Mesenteric fat pad (tissue), 1 donor: ENCODE results near the gene PRR5L. TPM values are rescaled to one million over a fixed set of nuclear protein-coding genes. Genes with fewer than 3 reads are reported as not detected.

Source experiments
- DNase-seq: peaks from one replicate; pipeline ENCODE4 v3.0.0-alpha.2; 2020; ENCODE audit warnings: low spot score
- total RNA-seq: library from RNA; stranded (reverse); fragmentation: NEBNext Ultra II Directional; extraction: Animal tissue kit (Norgen Biotek cat#: 25700); gene quantifications from one replicate; pipeline ENCODE4 v1.2.1, GENCODE V29; 2021
- donor health status: DM: yes; HTN: yes; CAD: no.

PRR5L gene
- total RNA-seq, 1 donor from 2014 or later, result 14.2 TPM

DNA sequence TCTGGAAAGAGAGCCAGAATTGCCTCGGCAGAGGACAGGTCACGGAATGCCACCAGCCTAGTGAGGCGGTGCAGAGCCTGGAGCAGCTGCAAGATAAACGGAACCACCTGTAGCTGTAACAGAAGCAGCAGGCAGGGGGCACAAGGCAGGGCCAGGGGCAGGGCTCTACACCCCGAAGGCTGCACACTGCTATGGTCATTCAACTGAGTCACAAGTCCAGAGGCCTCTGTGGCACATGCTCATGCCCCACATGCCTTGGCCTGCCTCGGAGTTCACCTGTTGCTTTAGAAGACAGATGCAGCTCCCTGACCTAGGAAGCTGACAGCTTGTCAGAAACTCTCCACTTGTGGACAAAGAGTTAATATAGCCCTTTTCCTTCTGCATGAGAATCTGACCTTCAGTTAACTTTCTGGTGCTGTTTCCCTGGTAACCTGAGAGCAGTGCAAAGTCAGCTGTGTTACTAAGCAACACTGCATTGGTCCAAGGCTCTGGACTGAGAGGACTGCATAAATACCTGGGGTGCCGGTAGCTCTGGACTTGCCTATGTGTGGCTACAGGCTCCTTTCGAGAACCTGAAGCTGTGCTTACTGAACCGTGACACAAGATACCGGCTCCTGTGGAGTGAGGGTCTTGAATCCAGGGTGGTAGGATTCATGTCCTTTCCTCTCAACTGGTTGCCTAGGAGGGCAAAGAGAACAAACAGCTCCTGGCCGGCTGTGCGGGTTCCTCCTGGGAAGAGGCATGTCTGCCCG, 17.4 kb upstream of the PRR5L start:
- DNase-seq, result no peak

DNA sequence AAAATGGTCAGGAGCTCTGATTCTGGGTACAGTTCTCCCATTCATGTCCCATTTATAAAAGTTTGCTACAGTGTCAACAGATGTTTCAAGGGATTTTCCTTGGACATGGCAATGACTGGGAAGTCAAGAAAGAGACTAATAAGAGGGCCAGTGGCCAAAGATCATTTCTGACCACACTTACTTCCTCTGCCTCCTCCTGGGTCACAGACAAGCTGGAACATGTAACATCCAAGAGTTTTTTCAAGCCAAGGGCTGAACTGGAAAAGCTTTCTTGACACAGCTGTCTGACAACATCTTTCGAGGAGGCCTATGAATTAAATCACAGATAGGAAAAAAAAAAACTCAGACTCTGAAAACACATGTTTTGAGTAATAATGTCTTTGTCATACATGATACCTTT, 15.6 kb upstream of the PRR5L start:
- DNase-seq, result no peak

DNA sequence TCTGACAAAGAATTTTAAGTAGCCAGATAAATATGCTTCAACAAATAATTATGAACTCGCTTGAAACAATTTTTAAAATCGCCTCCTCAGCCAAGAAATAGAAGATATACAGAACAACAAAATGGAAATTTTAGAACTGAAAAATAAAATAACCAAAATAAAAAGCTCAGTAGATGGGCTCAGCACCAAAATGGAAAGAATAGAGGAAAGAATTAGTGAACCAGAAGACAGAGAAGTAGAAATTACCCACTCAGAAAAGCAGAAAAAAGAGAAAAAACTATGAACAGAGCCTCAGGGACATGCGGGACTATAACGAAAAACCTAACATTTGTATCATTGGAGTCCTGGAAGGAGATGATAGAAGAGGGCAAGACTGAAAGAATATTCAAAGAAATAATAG, 14.2 kb upstream of the PRR5L start:
- DNase-seq, result no peak

DNA sequence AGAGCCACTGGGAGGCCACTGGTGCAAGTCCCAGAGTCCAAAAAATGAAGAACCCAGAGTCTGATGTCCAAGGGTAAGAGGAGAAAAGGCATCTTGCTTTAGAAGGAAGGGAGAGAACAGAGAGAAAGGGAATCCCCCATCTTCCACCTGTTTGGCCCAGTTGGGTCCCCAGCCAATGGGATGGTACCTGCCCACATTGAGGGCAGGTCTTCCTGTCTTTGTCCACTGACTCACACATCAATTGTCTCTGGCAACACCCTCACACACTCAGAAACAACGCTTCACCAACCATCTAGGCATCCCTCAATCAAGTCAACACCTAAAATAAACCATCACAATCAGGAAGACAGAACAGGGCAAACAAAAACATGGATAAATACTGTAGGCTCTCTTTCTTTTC, 13.2 kb upstream of the PRR5L start:
- no peak for DNase-seq

DNA sequence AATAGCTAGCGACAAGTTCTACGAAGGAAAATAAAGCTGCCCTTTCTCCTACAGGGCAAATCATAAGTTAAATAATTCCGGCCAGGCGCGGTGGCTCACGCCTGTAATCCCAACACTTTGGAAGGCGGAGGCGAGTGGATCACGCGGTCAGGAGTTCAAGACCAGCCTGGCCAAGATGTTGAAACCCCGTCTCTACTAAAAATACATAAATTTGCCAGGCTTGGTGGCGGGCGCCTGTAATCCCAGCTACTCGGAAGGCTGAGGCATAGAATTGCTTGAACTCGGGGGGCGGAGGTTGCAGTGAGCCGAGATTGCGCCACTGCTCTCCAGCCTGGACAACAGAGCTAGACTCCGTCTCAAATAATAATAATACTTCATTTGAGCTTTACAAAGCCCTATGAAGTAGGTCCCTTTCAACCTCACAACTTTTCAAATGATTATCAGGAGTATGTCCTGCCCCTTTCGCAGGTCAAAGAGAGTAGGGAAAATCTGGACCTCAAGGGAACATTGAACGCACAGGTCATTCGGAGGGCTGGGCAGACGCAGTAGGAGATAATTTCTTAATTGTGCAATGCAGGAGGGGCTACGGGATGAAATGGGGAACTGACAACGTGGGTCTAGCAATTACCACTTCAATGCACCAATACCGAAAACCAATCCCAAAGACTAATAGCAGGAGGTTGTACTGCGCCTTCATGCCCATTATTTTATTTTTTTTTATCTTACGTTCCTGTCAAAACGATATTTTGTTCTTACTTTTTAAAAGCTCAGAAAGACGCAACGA, 7.5 kb upstream of the PRR5L start:
- DNase-seq, result no peak

DNA sequence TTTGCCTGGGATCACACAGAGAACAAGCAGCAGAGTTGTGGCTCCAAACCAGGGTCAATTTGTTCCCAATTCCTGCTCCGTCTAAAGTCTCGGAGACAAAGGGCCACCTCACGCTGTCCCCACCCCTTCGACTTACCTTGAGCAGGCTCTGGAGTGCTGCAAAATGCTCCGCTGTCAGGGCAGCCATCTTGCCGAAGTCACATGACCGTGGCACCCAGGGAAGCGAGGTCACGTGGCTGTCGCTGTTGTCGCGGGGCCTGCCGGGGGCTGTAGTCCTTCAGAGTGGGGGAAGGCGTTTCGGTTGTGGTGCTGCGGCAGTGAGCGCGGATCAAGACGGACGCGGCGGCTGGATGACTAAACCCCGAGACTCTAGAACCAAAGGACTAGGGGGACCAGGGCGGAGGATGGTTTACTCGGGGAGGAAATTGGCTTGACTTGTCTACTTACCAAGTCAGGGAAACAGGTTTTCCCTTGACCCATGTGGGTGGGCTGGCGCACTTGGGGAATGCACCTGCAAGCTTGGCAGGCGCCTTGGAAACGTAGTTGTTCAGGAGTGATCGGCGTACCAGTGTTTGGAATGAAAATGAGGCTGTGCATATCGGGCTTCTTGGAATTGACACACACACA, 6.7 kb upstream of the PRR5L start, which contains the start of gene COMMD9:
Gene COMMD9, minus strand, starts transcription at position 199 of the 627 bp plus-strand sequence. Its CDS starts 12 bp downstream, at position 187.
- DNase-seq, result peak; percentile 98

DNA sequence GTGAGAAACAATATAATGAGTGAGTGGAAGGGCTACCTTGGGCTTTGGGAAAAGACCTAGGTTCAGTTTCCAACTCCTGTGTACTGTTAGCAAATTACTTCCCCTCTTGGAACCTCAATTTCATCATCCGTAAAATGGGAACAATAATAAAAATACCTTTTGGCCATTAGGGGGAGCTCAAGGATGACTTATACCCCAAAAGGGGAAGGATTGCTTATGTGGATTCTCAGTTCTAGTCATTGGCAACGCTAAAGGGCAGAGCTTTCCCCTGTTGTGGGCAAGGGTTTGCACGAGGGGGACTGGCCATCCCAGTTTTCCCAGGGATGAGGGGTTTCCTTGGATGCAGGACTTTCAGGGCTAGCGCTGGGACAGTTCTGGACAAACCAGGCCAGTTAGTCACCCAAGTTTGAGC, 3.8 kb upstream of the PRR5L start:
- DNase-seq, result no peak

DNA sequence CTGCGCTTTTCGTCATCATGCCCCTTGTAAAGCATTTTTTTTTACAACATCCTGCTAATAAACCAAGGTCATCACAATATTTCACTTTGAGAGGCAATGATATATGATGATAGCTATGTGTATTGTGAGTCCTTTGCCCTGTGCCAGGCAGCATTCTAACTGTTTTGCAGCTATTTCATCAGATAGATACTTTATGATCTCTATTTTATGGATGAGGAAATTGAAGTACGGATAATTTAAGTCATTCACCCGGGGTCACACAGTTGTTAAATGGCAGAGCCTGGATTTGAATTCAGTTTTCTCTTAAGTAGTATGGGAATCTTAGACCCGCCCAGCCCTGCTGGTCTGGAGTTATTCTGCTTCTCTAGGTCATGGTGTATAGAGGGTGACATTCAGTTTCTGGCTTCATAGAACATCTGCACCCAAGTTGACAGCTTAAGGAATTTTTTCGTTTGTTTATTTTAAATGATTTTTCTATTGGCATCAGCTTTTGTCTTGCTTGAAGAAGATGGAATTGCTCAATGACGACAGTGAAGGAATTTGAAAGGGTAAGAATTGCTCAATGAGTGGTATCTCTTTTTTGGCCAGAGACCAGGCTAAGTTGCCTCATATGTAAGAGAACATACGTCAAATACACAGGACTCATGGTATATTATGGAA, 926 bp downstream of the PRR5L start:
- no peak for DNase-seq

DNA sequence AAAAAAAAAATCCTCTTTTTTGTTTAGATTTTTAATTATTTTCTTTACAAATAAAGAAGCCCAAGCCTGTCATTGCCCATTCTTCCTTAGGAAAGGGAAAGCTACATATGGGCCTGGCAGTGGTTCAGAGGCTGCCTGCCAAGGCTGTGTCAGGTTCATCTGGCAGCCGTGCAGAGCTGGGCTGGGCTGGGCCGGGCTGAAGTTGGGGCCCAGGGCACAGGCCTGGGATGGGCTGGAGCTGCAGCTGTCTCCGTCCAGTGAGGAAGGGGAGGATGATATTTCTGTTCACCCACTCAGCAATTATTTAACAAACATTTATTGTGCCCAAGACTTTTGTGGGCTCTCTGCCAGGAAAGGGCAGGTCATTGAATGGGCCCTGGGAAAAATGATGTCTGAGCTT, 4.6 kb downstream of the PRR5L start:
- no peak for DNase-seq

DNA sequence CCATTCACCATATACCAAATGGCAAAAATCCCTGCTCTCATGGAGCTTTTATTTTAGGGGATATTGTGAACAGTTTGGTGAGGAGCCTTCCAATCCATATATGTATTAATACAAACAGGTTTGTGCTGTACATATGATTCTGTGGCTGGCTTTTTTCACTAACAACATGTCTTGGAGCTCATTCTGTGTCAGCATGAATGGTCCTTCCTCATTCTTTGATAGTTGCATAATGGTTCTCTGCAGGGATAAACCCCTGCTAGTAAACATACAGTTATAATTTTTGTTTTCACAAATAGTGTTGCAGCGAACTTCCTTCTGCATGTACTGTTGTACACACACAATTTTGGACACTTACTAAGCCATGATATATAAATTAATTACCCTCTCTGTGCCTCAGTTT, 8.3 kb downstream of the PRR5L start:
- no peak for DNase-seq

DNA sequence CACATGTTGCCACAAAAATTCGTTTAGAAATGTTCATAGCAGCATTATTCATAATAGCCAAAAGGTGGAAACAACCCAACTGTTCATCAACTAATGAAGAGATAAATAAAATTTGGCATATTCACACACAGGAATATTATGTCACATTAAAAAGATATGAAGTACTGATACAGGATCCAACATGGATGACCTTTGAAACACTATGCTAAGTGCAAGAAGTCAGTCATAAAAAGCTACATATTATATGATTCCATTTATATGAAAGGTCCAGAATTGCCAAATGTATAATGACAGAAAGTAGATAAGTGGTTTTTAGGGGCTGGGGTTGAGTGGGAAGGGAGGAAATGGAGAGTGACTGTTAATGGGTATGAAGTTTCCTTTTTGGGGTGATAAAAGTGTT, 9.0 kb downstream of the PRR5L start:
- DNase-seq, result no peak

DNA sequence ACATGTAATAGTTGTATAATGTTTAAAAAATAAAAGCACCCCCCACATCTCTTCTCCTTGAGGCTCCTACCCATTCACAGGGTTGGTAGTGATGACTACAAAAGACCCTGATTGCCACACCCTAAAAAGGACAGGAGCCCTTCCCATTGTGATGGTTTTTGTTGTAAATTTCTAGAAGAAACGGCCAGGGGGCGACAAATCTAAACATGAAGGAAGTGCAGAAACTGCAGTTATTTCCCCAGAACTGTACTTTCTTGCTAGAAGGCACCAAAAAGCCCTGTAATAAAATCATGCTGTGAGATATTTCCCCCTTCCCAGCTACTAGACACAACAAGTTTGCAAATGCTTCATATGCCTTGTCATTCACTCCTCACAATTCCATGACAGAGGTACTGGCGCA, 10.8 kb downstream of the PRR5L start:
- DNase-seq, result no peak

DNA sequence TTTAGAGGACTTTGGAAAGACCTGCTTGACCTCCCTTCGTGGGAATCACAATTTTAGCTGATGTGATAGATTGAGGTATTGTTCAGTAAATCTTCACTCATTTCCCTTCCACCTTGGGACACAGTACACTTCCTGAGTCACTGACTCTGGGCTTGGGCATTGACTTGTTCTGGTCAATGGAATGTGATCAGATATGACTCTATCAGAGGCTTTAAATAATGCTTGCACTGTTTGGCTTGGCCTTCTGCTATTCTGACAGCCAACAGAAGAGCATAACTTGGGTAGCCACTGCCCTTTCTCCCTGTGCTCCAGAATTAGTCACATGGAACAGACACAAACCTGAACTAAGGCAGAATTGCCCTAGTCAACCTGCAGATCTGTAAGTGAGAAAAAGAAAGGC, 12.5 kb downstream of the PRR5L start:
- DNase-seq, result no peak

DNA sequence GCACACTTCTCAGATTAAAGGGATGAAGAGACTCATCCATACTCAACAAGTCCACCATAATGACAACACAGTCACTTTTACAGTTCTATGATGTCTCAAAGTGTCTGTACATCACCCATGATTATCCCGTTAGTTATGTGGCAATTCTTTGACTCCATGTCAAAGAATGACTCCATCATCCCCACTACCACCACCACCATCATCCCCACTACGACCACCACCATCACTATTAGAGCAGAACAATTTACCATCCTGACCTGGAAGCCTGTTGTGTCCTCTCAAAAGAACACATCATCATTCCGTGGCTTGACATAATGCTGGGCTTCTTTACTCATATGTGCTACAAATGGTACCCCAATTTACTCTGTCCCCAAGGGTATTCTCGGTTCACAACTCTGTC, 13.7 kb downstream of the PRR5L start:
- no peak for DNase-seq

DNA sequence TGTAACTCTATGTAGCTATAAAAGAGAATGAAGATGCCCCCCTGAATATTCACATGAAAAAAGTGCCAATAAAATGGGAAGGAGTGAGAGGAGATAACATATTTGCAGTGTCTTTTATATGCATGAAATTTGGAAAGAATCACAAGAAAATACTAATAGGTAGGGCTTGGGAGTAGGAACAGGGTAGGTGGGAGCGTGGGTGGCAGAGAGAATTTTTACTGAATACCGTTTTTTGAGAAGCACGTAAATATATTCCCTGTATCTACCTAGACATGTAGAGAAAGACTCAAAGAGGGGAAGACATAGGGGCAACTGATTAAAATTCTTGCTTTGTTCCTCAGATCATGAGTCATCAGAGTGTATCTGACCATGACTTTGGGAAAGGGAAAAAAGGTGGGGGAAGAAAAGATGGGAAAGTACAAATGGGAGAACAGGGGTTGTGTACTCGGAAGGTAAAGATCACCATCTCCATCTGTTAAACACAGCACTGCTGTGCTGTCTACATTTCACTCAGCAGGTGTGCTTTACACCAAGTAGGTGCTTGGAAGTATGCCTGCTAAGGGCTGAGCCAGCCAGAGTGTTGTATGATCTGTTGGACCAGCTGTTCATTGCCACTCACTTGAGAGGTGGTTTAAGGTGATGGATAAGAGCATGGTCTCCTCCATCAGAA, 16.0 kb downstream of the PRR5L start:
- DNase-seq, result no peak

DNA sequence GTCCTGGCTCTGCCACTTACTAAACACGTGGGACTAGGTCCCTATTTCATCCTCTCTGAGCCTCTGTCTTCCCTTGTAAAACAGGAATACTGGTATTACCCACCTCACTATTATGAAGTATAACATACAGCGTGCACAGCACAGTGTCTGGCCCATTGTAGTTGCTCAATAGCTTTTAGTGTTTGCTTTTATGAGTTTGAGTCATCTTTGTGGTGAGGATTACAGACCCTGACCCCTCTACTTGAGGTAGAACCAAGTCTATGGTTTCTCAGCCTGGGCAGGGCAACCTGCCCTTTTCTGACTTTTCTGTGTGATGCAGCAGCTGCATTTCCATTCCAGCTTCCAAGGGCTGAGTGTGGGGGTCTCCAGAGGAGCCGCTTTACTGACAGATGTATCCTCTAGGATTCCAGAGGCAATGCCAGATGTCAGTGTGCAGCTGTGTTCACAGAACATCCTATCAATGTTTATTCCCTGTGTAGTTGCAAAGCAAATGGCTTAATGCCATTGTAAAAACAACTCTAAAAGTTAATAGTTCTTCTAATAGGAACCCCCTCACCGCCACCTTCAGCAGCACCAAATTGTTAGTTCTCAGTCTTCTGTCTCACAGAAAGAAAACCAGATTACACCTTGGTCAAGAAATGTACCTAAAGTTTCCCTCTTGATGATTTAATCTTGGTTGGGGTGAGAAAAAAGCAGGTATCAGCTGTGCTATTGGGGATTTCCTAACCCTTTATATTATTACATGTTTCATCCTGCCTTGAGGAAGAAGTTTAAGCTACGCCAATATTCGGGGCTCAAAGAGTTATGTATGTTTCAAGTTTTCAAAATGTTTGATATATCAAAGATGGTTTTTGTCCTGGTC, 16.8 kb downstream of the PRR5L start:
- DNase-seq, result no peak

DNA sequence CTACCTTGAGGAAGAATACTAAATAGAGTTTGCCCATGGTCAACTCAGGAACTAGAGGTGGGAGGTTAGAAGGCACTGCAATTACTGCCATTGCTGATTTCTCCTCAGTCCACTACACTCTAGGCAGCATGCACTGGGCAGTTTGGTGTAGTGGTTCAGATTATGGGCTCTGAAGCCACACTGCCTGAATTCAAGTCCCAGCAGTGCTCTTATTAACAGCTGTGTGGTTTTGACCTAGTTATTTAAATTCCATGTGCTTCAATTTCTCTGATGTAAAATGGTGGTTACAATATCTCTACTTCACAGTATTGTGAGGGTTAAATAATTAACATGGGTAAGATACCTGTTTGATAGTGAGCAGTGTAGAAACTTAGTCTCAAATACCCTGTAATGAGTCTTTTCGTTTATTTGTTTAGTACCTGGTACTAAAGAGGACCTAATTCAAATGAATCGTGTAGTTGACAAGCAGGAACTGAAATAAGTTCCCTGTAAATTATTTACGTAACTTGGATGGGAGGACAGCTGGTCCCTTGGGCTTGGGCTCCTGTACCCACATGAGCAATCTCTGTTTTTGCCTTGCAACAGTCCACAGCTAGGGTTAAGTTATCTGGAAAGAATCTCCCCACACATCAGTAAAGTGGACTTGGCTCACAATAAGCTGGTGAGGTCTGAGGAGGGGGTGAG, 17.8 kb downstream of the PRR5L start:
- DNase-seq, result no peak

DNA sequence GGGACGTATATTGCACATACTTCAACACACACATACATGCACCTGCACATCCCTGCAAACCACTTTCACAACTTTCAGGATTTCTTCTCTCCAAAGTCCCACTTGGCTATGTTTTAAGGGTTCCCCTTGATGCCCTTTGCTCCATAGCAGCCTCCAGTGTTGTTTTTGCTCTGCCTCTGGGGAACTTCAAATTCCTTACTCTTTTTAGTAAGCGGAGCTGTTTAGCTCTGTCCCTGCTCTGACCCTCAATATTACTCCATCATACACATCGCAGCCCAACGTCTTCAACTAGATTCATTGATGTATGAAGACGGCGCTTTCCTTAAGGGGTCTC, 18.3 kb downstream of the PRR5L start:
- DNase-seq, result no peak

DNA sequence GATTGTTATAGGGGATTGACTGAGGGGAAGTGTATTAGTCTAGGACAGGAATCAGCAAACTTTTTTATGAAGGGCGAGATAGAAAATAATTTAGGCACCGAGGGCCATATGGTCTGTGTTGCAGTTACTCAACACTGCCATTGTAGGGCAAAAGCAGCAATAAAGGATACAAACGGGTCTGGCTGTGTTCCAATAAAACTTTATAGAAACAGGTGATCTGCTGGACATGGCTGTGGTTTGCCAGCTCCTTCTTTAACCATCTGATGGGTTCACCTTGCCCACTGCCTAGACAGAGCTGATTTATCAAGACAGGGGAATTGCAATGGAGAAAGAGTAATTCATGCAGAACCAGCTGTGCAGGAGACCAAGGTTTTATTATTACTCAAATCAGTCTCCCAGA, 20.0 kb downstream of the PRR5L start:
- DNase-seq, result no peak

DNA sequence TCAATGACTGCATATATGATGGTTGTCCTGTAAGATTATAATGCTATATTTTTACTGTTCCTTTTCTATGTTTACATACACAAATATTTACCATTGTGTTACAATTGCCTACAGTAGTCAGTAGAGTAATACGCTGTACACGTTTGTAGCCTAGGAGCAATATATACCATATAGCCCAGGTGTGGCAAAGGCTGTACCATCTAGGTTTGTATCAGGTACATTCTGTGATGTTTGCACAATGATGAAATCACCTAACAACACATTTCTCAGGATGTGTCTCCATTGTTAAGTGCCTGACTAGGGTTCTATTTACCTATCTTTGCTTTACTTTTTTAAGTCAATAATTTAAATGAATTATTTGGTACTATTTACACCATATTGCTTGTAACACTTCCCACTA, 21.9 kb downstream of the PRR5L start:
- no peak for DNase-seq
